AG04450 (cell line): ENCODE data around the gene NFATC2. TPM values are rescaled to one million over a fixed set of nuclear protein-coding genes. Genes with fewer than 3 reads are reported as not detected.

ENCODE experiments used
- CTCF ChIA-PET: fragments of 300-600, 350-600 bp; formaldehyde crosslinking; extraction: SDS; loops from one replicate; lab custom pipeline; 2022; ENCODE audit warnings: antibody characterized with exemption, inconsistent platforms; lab: Charles Lee
- POLR2A ChIA-PET: fragments of 350-600 bp; formaldehyde crosslinking; extraction: SDS; loops from one replicate; lab custom pipeline; 2021; ENCODE audit warnings: antibody characterized with exemption, inconsistent platforms; lab: Yijun Ruan, JAX
- DNase-seq: peaks from one replicate; pipeline ENCODE4 v3.0.0-alpha.2; 2011; ENCODE audit warnings: low read depth, low spot score
- H3K27ac ChIP-seq: one replicate; pipeline ENCODE4 v1.5.1; 2012; ENCODE audit warnings: low read depth, low read length, control low read depth
- H3K27me3 ChIP-seq: one replicate; pipeline ENCODE4 v1.6.0; 2012; ENCODE audit warnings: low read length; ENCODE audit not compliant: control insufficient read depth, insufficient read depth
- H3K4me3 ChIP-seq: 2 replicates; pipeline ENCODE4 v1.5.1; 2011; ENCODE audit warnings: mild to moderate bottlenecking, low read depth, low read length, control low read depth
- H3K9me3 ChIP-seq: 2 replicates; pipeline ENCODE4 v1.5.1; 2012; ENCODE audit warnings: low read length; ENCODE audit not compliant: control insufficient read depth, insufficient read depth
- CTCF ChIP-seq: IDR thresholded peaks from 2 replicates; pipeline ENCODE4 v1.5.1; 2011; ENCODE audit warnings: low read depth, low read length, control low read depth, inconsistent platforms
- polyA plus RNA-seq: library from polyadenylated mRNA; depleted of rRNA; stranded (reverse); fragments of >200 nt; gene quantifications from 2 replicates; pipeline ENCODE4 v1.2.3, GENCODE V29; 2011

NFATC2 gene
- polyA plus RNA-seq, 1 experiment, result 0.07 TPM

- Histone ChIP-seq H3K4me3 (no peak overlapping the region), H3K27me3 (no peaks in the 10 kb centered on the region), H3K9me3 (no peaks in the 10 kb centered on the region; the same call in 1 of the 2 replicates), H3K27ac (no peak overlapping the region)
- TF ChIP-seq CTCF, result no peak
- CTCF ChIA-PET, result no interaction called here
- DNase-seq, result no peak
- POLR2A ChIA-PET, result no interaction called here
Observed at GRCh38 chr20:51451484-51451883, 91.0 kb downstream of the NFATC2 start.

GRCh38 chr20:51450984-51451383, 91.5 kb downstream of the NFATC2 start:
- ChIA-PET POLR2A (no interaction called here), CTCF (interaction anchor here (0.5 kb wide), 1 partner anchor 64 kb away, joined by 4 read pairs; no protein-coding TSS in a partner anchor)
- Histone ChIP-seq H3K4me3 (no peak overlapping the region), H3K27me3 (no peaks in the 10 kb centered on the region), H3K9me3 (no peaks in the 10 kb centered on the region; the same call in 1 of the 2 replicates), H3K27ac (no peak overlapping the region)
- DNase-seq, result no peak
- TF ChIP-seq CTCF, result no peak

- no peaks in the 10 kb centered on the region; the same call in 1 of the 2 replicates for H3K9me3 ChIP-seq
- no peak for TF ChIP-seq CTCF
- H3K27ac ChIP-seq, result no peak overlapping the region
- no peaks in the 10 kb centered on the region for H3K27me3 ChIP-seq
- ChIA-PET CTCF (no interaction called here), POLR2A (no interaction called here)
- H3K4me3 ChIP-seq, result no peak overlapping the region
- DNase-seq, result no peak
Observed at GRCh38 chr20:51450221-51450712, 92.3 kb downstream of the NFATC2 start.

- Histone ChIP-seq H3K27me3 (no peaks in the 10 kb centered on the region), H3K27ac (no peak overlapping the region), H3K9me3 (no peaks in the 10 kb centered on the region; the same call in 1 of the 2 replicates), H3K4me3 (no peak overlapping the region)
- CTCF ChIA-PET, result no interaction called here
- no peak for TF ChIP-seq CTCF
- DNase-seq, result no peak
- POLR2A ChIA-PET, result no interaction called here
Observed at GRCh38 chr20:51449498-51450220, 92.9 kb downstream of the NFATC2 start.

- Histone ChIP-seq H3K27me3 (no peaks in the 10 kb centered on the region), H3K4me3 (peak overlapping the region; percentile 37; the same call in 1 of the 2 replicates), H3K9me3 (no peaks in the 10 kb centered on the region; the same call in 1 of the 2 replicates), H3K27ac (peak overlapping the region; percentile 71)
- TF ChIP-seq CTCF, result no peak
- ChIA-PET POLR2A (interaction anchor here (0.9 to 1.7 kb wide), 2 partner anchors 9 to 13 kb away, joined by 3 to 10 read pairs; no protein-coding TSS in a partner anchor), CTCF (interaction anchor here (1.3 to 1.8 kb wide), 2 partner anchors 62 to 460 kb away, joined by 3 to 4 read pairs; no protein-coding TSS in a partner anchor)
- DNase-seq, result no peak
Observed at GRCh38 chr20:51447765-51448148, 94.8 kb downstream of the NFATC2 start.
